ENCODE results near the gene SPOP. TPM values are rescaled to one million over a fixed set of nuclear protein-coding genes. Genes with fewer than 3 reads are reported as not detected.

The SPOP gene
- total RNA-seq, 1 donor from 2014 or later: 144 TPM

GRCh38 chr17:49612726-49613125 is 65.2 kb downstream of the SPOP start:
- DNase-seq: no peak

GRCh38 chr17:49610883-49611584 is 66.9 kb downstream of the SPOP start:
- DNase-seq: no peak

- DNase-seq: no peak
These were observed 73.5 kb downstream of the SPOP start for GRCh38 chr17:49604314-49604869.

GRCh38 chr17:49603720-49604119 is 74.2 kb downstream of the SPOP start:
- no peak for DNase-seq

- DNase-seq: no peak
These were observed 74.7 kb downstream of the SPOP start for GRCh38 chr17:49603238-49603637.

- DNase-seq: peak; percentile 18
These were observed 75.1 kb downstream of the SPOP start for GRCh38 chr17:49602783-49603182.

- DNase-seq: no peak
These were observed 76.9 kb downstream of the SPOP start for GRCh38 chr17:49600949-49601348.

- DNase-seq: no peak
These were observed 79.0 kb downstream of the SPOP start for GRCh38 chr17:49598918-49599317.

GRCh38 chr17:49597928-49598655 is 79.8 kb downstream of the SPOP start:
- peak; percentile 71 for DNase-seq

- no peak for DNase-seq
These were observed 80.5 kb downstream of the SPOP start for GRCh38 chr17:49597436-49597835.

- DNase-seq: peak; percentile 39
These were observed 81.2 kb downstream of the SPOP start for GRCh38 chr17:49596613-49597244.

- peak; percentile 74 for DNase-seq
These were observed 81.9 kb downstream of the SPOP start for GRCh38 chr17:49595980-49596379.

- DNase-seq: no peak
These were observed 82.6 kb downstream of the SPOP start for GRCh38 chr17:49595328-49595727.

- DNase-seq: no peak
These were observed 85.6 kb downstream of the SPOP start for GRCh38 chr17:49592263-49592662.

GRCh38 chr17:49590874-49591273 is 87.0 kb downstream of the SPOP start:
- DNase-seq: no peak

GRCh38 chr17:49589577-49589927 is 88.3 kb downstream of the SPOP start:
- DNase-seq: no peak

GRCh38 chr17:49588726-49589576 is 88.9 kb downstream of the SPOP start:
- DNase-seq: no peak

- no peak for DNase-seq
These were observed 89.6 kb downstream of the SPOP start for GRCh38 chr17:49588312-49588711.

GRCh38 chr17:49587366-49588073 is 90.4 kb downstream of the SPOP start:
- DNase-seq: no peak

- peak; percentile 38 for DNase-seq
These were observed 92.4 kb downstream of the SPOP start for GRCh38 chr17:49585422-49586027.

- no peak for DNase-seq
These were observed 94.0 kb downstream of the SPOP start for GRCh38 chr17:49583889-49584288.

- no peak for DNase-seq
These were observed 94.7 kb downstream of the SPOP start for GRCh38 chr17:49583226-49583625.
